Heart left ventricle (tissue), 16 donors: Measurements from ENCODE around the gene KRTAP5-9. TPM values are rescaled to one million over a fixed set of nuclear protein-coding genes. Genes with fewer than 3 reads are reported as not detected.

Source experiments
- ATAC-seq, 4 donors: fragments of 200-7000 bp; cut with Tn5 transposase; one replicate each; pipeline ENCODE4 v1.9.1; 2020 to 2022; ENCODE audit warnings: moderate library complexity in 4 of 4, mild to moderate bottlenecking in 3 of 4, moderate number of reproducible peaks in 1 of 4
- DNase-seq, 5 donors: peaks; one replicate each; pipeline ENCODE4 v3.0.0-alpha.2; 2020
- H3K27ac ChIP-seq, 12 donors: fragments of 200-600 bp; sonication (generic) in 4 of 12; one replicate each; pipeline versions ENCODE4 v1.5.0 to v1.8.0; 2016 to 2022; ENCODE audit warnings: mild to moderate bottlenecking in 2 of 12
- H3K27me3 ChIP-seq, 9 donors: fragments of 200-600 bp; sonication (generic) in 2 of 9; one replicate each; pipeline versions ENCODE4 v1.5.1 to v1.8.0; 2016 to 2022; ENCODE audit warnings: mild to moderate bottlenecking in 3 of 9
- H3K36me3 ChIP-seq, 9 donors: fragments of 200-600 bp; sonication (generic) in 2 of 9; one replicate each; pipeline versions ENCODE4 v1.5.0 to v1.8.0; 2018 to 2022; ENCODE audit warnings: mild to moderate bottlenecking in 2 of 9
- H3K4me1 ChIP-seq, 12 donors: fragments of 200-600 bp; sonication (generic) in 4 of 12; one replicate each; pipeline versions ENCODE4 v1.5.0 to v1.8.0; 2016 to 2022; ENCODE audit warnings: mild to moderate bottlenecking in 3 of 12
- H3K4me3 ChIP-seq, 12 donors: fragments of 200-600 bp; sonication (generic) in 4 of 12; one replicate each; pipeline versions ENCODE4 v1.5.0 to v1.8.0; 2017 to 2022; ENCODE audit warnings: mild to moderate bottlenecking in 9 of 12, moderate library complexity in 4 of 12
- H3K9me3 ChIP-seq, 12 donors: fragments of 200-600 bp; sonication (generic) in 4 of 12; one replicate each; pipeline versions ENCODE4 v1.5.0 to v1.8.0; 2016 to 2022; ENCODE audit warnings: mild to moderate bottlenecking in 1 of 12
- CTCF ChIP-seq, 12 donors: fragments of 200-600 bp; sonication (generic) in 4 of 12; IDR thresholded peaks; one replicate each; pipeline versions ENCODE4 v1.5.0 to v1.8.0; 2018 to 2022; ENCODE audit warnings: antibody characterized with exemption in 12 of 12, mild to moderate bottlenecking in 5 of 12
- POLR2A ChIP-seq, 2 donors: fragments of 450-650 bp; IDR thresholded peaks; one replicate each; pipeline ENCODE4 v1.6.1; 2017; ENCODE audit warnings: antibody characterized with exemption in 2 of 2, mild to moderate bottlenecking in 2 of 2, moderate library complexity in 2 of 2
- WGBS, 4 donors: extraction: QIAGEN DNeasy Blood & Tissue Kit in 2 of 4; methylation state at CpG; one replicate each; pipeline versions ENCODE4 v1.1.5 to v1.1.7; 2013 to 2018; 5-methylcytosine and 5-hydroxymethylcytosine counted together
- intact Hi-C, 10 donors: fragments of 100-400 bp; cut with DNase I; formaldehyde crosslinking; loops; one replicate each; pipeline versions ENCODE4 v1.11.1 to v1.14.2; 2022
- polyA plus RNA-seq, 2 donors: library from polyadenylated mRNA; stranded (reverse); fragments of 200-250 nt; gene quantifications; one replicate each; pipeline ENCODE4 v1.2.3, GENCODE V29; 2013
- total RNA-seq, 9 donors: library from RNA; depleted of rRNA in 2 of 9; stranded (reverse); fragments of >200 nt in 2 of 9; fragmentation: NEBNext Ultra II Directional in 3 of 9; extraction: Animal tissue kit (Norgen Biotek cat#: 25700) in 3 of 9; gene quantifications; one replicate each; pipeline versions ENCODE4 v1.1.0 to v1.2.4, GENCODE V29; 2016 to 2023
- donor health status: ischemic (EF 13 %, LVEDD 7.1; RV severe dilation, severe dysfunction).
- donor health status: healthy with polysubstance abuse.
- donor health status: DM: no; HTN: yes; CAD: no.
- donor health status: DM: no; HTN: no; CAD: no.
- donor health status: ischemic (EF 25% LVEDD 6.9; RV normal size, moderate dysfunction).
- donor health status: ischemic (EF 25% LVEDD 5.7; RV mildly dilated, moderate dysfunction).
- donor health status: healthy.
- donor health status: DM: yes; HTN: yes; CAD: no.
- donor health status: ischemic (EF 35%, LVEDD 5.7; RV mildly dilated, moderate dysfunction).
- donor health status: nonischemic (EF 11% LVEDD 7.7; RV severe dilation, severe dysfunction).
- donor health status: DM: yes; HTN: yes; CAD: no.
- donor health status: PGD.
- donor health status: ischemic (EF 29% LVEDD 5.4; RV normal size, mild dysfunction).
- donor health status: nonischemic (EF 23%, LVEDD 6.1; RV moderate dilation, normal function).

The KRTAP5-9 gene
- total and polyA plus RNA-seq, 11 donors = not detected

GRCh38 chr11:71542382-71542781 lies 5.8 kb upstream of the KRTAP5-9 start:
- H3K27me3 ChIP-seq = peaks cover 0 to 4% (median 0%) of the 10 kb centered on the region in 9 donors

GRCh38 chr11:71542879-71543777 lies 5.1 kb upstream of the KRTAP5-9 start:
- ATAC-seq = no peak
- TF ChIP-seq CTCF (IDR thresholded peaks at IDR 0.05) = no peak
- no peak for TF ChIP-seq POLR2A (IDR thresholded peaks at IDR 0.05)

More at GRCh38 chr11:71542382-71542781, 5.8 kb upstream of the KRTAP5-9 start:
- H3K9me3 ChIP-seq = no peaks in the 10 kb centered on the region
- DNase-seq = no peak
- H3K4me3 ChIP-seq = no peak overlapping the region
- H3K27ac ChIP-seq = no peak overlapping the region
- no peak for TF ChIP-seq CTCF (IDR thresholded peaks at IDR 0.05)
- no peak for TF ChIP-seq POLR2A (IDR thresholded peaks at IDR 0.05)
- WGBS, 4 donors = 81 to 93% (median 87%) methylated on average over 7 of the region's 7 CpGs
- no peak for ATAC-seq
- no peaks in the 10 kb centered on the region for H3K36me3 ChIP-seq
- no peaks in the 10 kb centered on the region for H3K4me1 ChIP-seq
- intact Hi-C loops = no loop called here

GRCh38 chr11:71543866-71544265 lies 4.4 kb upstream of the KRTAP5-9 start:
- Histone ChIP-seq H3K4me1 (peaks cover 0 to 5% (median 0%) of the 10 kb centered on the region in 12 donors), H3K4me3 (no peak overlapping the region), H3K27me3 (peaks cover 0 to 11% (median 0%) of the 10 kb centered on the region in 9 donors), H3K36me3 (no peaks in the 10 kb centered on the region), H3K27ac (no peak overlapping the region), H3K9me3 (no peaks in the 10 kb centered on the region)
- no peak for DNase-seq
- no peak for ATAC-seq
- WGBS, 4 donors = 40 to 53% (median 45%) methylated on average over 8 of the region's 8 CpGs
- intact Hi-C loops = no loop called here
- no peak for TF ChIP-seq POLR2A (IDR thresholded peaks at IDR 0.05)
- no peak for TF ChIP-seq CTCF (IDR thresholded peaks at IDR 0.05)

More at GRCh38 chr11:71542879-71543777, 5.1 kb upstream of the KRTAP5-9 start:
- no peak overlapping the region for H3K4me3 ChIP-seq
- H3K27ac ChIP-seq = no peak overlapping the region
- H3K36me3 ChIP-seq = no peaks in the 10 kb centered on the region
- intact Hi-C loops = no loop called here
- no peaks in the 10 kb centered on the region for H3K9me3 ChIP-seq
- H3K4me1 ChIP-seq = peaks cover 0 to 3% (median 0%) of the 10 kb centered on the region in 12 donors
- no peak for DNase-seq
- 58 to 72% (median 68%) methylated on average over 15 of the region's 15 CpGs for WGBS, 4 donors
- peaks cover 0 to 9% (median 0%) of the 10 kb centered on the region in 9 donors for H3K27me3 ChIP-seq

GRCh38 chr11:71544525-71545214 lies 3.5 kb upstream of the KRTAP5-9 start:
- no peak for DNase-seq
- 84 to 89% (median 87%) methylated on average over 6 of the region's 6 CpGs for WGBS, 4 donors
- H3K27ac ChIP-seq = no peak overlapping the region
- H3K9me3 ChIP-seq = no peaks in the 10 kb centered on the region
- intact Hi-C loops = no loop called here
- TF ChIP-seq CTCF (IDR thresholded peaks at IDR 0.05) (no peak), POLR2A (IDR thresholded peaks at IDR 0.05) (no peak)
- peaks cover 0 to 11% (median 0%) of the 10 kb centered on the region in 9 donors for H3K27me3 ChIP-seq
- no peak overlapping the region for H3K4me3 ChIP-seq
- ATAC-seq = no peak
- no peaks in the 10 kb centered on the region for H3K36me3 ChIP-seq
- H3K4me1 ChIP-seq = peaks cover 0 to 8% (median 0%) of the 10 kb centered on the region in 12 donors
